H1 (cell line): ENCODE results near the gene CNKSR2. TPM values are rescaled to one million over a fixed set of nuclear protein-coding genes. Genes with fewer than 3 reads are reported as not detected.

Source experiments
- CTBP2 ChIP-seq: IDR thresholded peaks from 2 replicates; pipeline ENCODE4 v1.7.0; 2011; ENCODE audit warnings: borderline replicate concordance, mild to moderate bottlenecking, moderate library complexity, mixed read lengths, low read length; ENCODE audit not compliant: insufficient read depth, insufficient read length
- RNF2 ChIP-seq: fragments of 200-900, 300-1000 bp; sonication (generic); IDR thresholded peaks from 2 replicates; pipeline ENCODE4 v1.7.1; 2016; ENCODE audit warnings: borderline replicate concordance, low read depth, mild to moderate bottlenecking, antibody characterized with exemption, low read length; ENCODE audit not compliant: poor library complexity, severe bottlenecking; ENCODE audit errors: missing control alignments
- SP1 ChIP-seq: IDR thresholded peaks from 2 replicates; pipeline ENCODE4 v1.6.1; 2011; ENCODE audit warnings: low read depth, low read length
- polyA plus RNA-seq, 7 experiments: library from polyadenylated mRNA; depleted of rRNA in 3 of 7; stranded (reverse) in 5 of 7; unstranded in 2 of 7; fragments of >200 nt in 5 of 7; fragments of 200-250 nt in 2 of 7; gene quantifications; 1 replicate in 5 of 7; 2 replicates in 1 of 7; 4 replicates in 1 of 7; pipeline versions ENCODE4 v1.2.1 to v1.2.3, GENCODE V29; 2011 to 2013; ENCODE audit warnings: missing spikeins in 2 of 7, mixed read lengths in 2 of 7
- total RNA-seq: library from RNA; stranded (reverse); fragmentation: NEBNext Ultra II Directional; extraction: Animal tissue kit (Norgen Biotek cat#: 25700); gene quantifications from 2 replicates; pipeline ENCODE4 v1.2.1, GENCODE V29; 2021

CNKSR2 gene
- total and polyA plus RNA-seq, 2 of the 8 experiments (the other 6 are each of a cell fraction or from before 2014, with no cell fraction given): 5.5 to 16.3 TPM

- TF ChIP-seq RNF2 (no peak), CTBP2 (no peak), SP1 (no peak)
Observed at GRCh38 chrX:21645431-21645830, 271.2 kb downstream of the CNKSR2 start (continued).
